GM23338 (cell line): Measurements from ENCODE around the gene MYO19. TPM values are rescaled to one million over a fixed set of nuclear protein-coding genes. Genes with fewer than 3 reads are reported as not detected.

Source experiments
- ATAC-seq: fragments of 200-7000 bp; cut with Tn5 transposase; 3 replicates; pipeline ENCODE4 v1.9.1; 2020
- DNase-seq: peaks from one replicate; pipeline ENCODE4 v3.0.0-alpha.2; 2015; ENCODE audit warnings: low spot score
- H2AFZ ChIP-seq: fragments of 200-600 bp; sonication (generic); 2 replicates; pipeline ENCODE4 v1.8.0; 2016; ENCODE audit warnings: antibody characterized with exemption, mild to moderate bottlenecking, moderate library complexity
- H3F3A ChIP-seq: fragments of 200-600 bp; sonication (generic); replicated peaks from 2 replicates; pipeline ENCODE4 v1.8.0; 2017; ENCODE audit warnings: antibody characterized with exemption, mixed run types, low read depth
- H3K27ac ChIP-seq: fragments of 200-600 bp; sonication (generic); 2 replicates; pipeline ENCODE4 v1.6.1; 2016; ENCODE audit warnings: low read depth
- H3K27me3 ChIP-seq: fragments of 200-600 bp; sonication (generic); 2 replicates; pipeline ENCODE4 v1.8.0; 2016; ENCODE audit warnings: mild to moderate bottlenecking, mixed run types, moderate library complexity; ENCODE audit not compliant: insufficient read depth
- H3K36me3 ChIP-seq: fragments of 200-600 bp; sonication (generic); 2 replicates; pipeline ENCODE4 v1.8.0; 2016; ENCODE audit warnings: mild to moderate bottlenecking; ENCODE audit not compliant: insufficient read depth
- H3K4me1 ChIP-seq: fragments of 200-600 bp; sonication (generic); 2 replicates; pipeline ENCODE4 v1.8.0; 2016; ENCODE audit warnings: mild to moderate bottlenecking, moderate library complexity; ENCODE audit not compliant: insufficient read depth
- H3K4me2 ChIP-seq: fragments of 200-600 bp; sonication (generic); 2 replicates; pipeline ENCODE4 v1.7.1; 2017; ENCODE audit warnings: mixed run types
- H3K4me3 ChIP-seq: fragments of 200-600 bp; sonication (generic); 2 replicates; pipeline ENCODE4 v1.6.1; 2016; ENCODE audit warnings: mixed run types
- H3K79me2 ChIP-seq: fragments of 200-600 bp; sonication (generic); replicated peaks from 2 replicates; pipeline ENCODE4 v1.8.0; 2017; ENCODE audit warnings: mild to moderate bottlenecking; ENCODE audit not compliant: insufficient read depth
- H3K9me2 ChIP-seq: fragments of 200-600 bp; sonication (generic); 2 replicates; pipeline ENCODE4 v1.8.0; 2017; ENCODE audit not compliant: insufficient read depth
- H4K20me1 ChIP-seq: fragments of 200-600 bp; sonication (generic); replicated peaks from 2 replicates; pipeline ENCODE4 v1.8.0; 2017; ENCODE audit warnings: mild to moderate bottlenecking; ENCODE audit not compliant: insufficient read depth
- H3K27ac Mint-ChIP-seq: 2 replicates; pipeline ENCODE4 v1.8.0; 2020; ENCODE audit warnings: inconsistent platforms, mild to moderate bottlenecking, moderate library complexity, mixed read lengths
- H3K27me3 Mint-ChIP-seq: 3 replicates; pipeline ENCODE4 v1.8.0; 2022; ENCODE audit warnings: low read depth, mild to moderate bottlenecking, moderate library complexity, mixed read lengths, inconsistent platforms; ENCODE audit not compliant: insufficient read depth, poor library complexity
- H3K36me3 Mint-ChIP-seq: 3 replicates; pipeline ENCODE4 v1.8.0; 2021; ENCODE audit warnings: low read depth, mild to moderate bottlenecking, inconsistent platforms, moderate library complexity, mixed read lengths
- H3K4me1 Mint-ChIP-seq: 3 replicates; pipeline ENCODE4 v1.8.0; 2020; ENCODE audit warnings: mild to moderate bottlenecking, inconsistent platforms, mixed read lengths
- H3K4me3 Mint-ChIP-seq: 3 replicates; pipeline ENCODE4 v1.8.0; 2021; ENCODE audit warnings: moderate library complexity, mild to moderate bottlenecking, inconsistent platforms, mixed read lengths
- H3K9me3 Mint-ChIP-seq: 3 replicates; pipeline ENCODE4 v1.8.0; 2020; ENCODE audit warnings: moderate library complexity, mild to moderate bottlenecking, inconsistent platforms, mixed read lengths
- CREB1 ChIP-seq: fragments of 250-450 bp; sonication (Bioruptor Pico); IDR thresholded peaks from 2 replicates; pipeline ENCODE4 v1.5.0; 2020; ENCODE audit warnings: low read depth, mild to moderate bottlenecking, moderate library complexity
- EZH2 ChIP-seq: fragments of 200-600 bp; sonication (generic); IDR thresholded peaks from one replicate; pipeline ENCODE4 v1.8.0; 2017; ENCODE audit warnings: antibody characterized with exemption, mild to moderate bottlenecking, low read depth; ENCODE audit not compliant: unreplicated experiment
- EZH2phosphoT487 ChIP-seq: fragments of 200-600 bp; sonication (generic); IDR thresholded peaks from one replicate; pipeline ENCODE4 v1.8.1; 2018; ENCODE audit warnings: antibody characterized with exemption; ENCODE audit not compliant: unreplicated experiment
- JUNB ChIP-seq: IDR thresholded peaks from one replicate; pipeline ENCODE4 v1.6.1; 2016; ENCODE audit warnings: antibody characterized with exemption; ENCODE audit not compliant: unreplicated experiment
- NANOG ChIP-seq: IDR thresholded peaks from 2 replicates; pipeline ENCODE4 v1.6.1; 2016; ENCODE audit warnings: antibody characterized with exemption, borderline replicate concordance
- STAT1 ChIP-seq: IDR thresholded peaks from one replicate; pipeline ENCODE4 v1.6.1; 2016; ENCODE audit warnings: antibody characterized with exemption; ENCODE audit not compliant: unreplicated experiment
- ZNF114 ChIP-seq: fragments of 250-450 bp; sonication (Bioruptor Pico); IDR thresholded peaks from 2 replicates; pipeline ENCODE4 v1.5.0; 2020; ENCODE audit warnings: mild to moderate bottlenecking, moderate library complexity
- polyA plus RNA-seq: library from polyadenylated mRNA; unstranded; fragments of >200 nt; fragmentation: Nextera tagmentation; extraction: Ambion mirVana; gene quantifications from 2 replicates; pipeline ENCODE4 v1.2.1, GENCODE V29; 2016
- total RNA-seq: library from RNA; depleted of rRNA; stranded (reverse); fragments of >200 nt; shearing (Covaris generic); gene quantifications from 2 replicates; pipeline ENCODE4 v1.2.3, GENCODE V29; 2014
- TF ChIP-seq, protein P1 (sequence below): IDR thresholded peaks from 2 replicates; pipeline ENCODE4 v1.6.1; 2016; ENCODE audit warnings: antibody characterized with exemption
- TF ChIP-seq, protein P2 (sequence below): fragments of 250-450 bp; sonication (Bioruptor Pico); IDR thresholded peaks from 2 replicates; pipeline ENCODE4 v1.5.0; 2020; ENCODE audit warnings: mild to moderate bottlenecking, moderate library complexity
- TF ChIP-seq, protein P3 (sequence below): IDR thresholded peaks from one replicate; pipeline ENCODE4 v1.6.1; 2018; ENCODE audit warnings: antibody characterized with exemption; ENCODE audit not compliant: unreplicated experiment

Gene MYO19
- total and polyA plus RNA-seq, 2 experiments from 2014 or later: 37.9 to 150 TPM

DNA sequence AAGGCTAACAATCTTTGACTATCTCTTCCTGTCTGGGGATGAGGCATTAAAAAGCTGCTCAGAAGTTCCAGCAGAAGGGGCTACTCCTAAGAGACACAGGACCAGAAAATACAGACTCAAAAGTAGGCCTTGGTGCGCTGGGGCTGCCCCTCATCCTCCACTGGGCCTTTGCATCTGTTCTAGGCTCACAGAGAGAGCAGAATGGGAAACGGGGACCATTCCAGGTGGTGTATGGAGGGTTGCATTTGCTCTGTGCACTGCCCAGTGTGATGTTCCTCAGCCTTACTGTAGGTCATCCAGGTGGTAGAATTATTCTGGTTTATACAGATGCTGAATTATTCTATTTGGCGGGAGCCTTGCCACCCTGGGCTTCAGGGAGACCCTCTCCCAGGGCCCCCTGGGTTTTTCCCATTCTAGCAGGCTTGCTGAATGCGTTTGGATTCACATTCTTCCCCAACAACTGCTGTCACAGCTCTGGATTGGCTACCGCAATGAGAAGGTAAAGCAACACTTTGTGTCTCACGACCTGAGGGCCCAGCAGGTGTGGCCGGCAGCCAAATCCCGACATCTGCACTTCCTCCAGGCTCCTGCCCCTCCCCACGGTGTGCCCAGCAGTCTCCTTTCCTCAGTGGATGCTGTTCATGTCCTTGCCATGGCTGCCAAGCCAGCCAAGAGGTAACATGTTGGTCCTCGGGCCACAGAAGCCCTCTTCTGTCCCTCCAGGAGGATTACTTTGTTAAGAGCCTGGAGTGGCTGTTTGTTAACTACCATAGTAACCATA lies 73.1 kb downstream of the MYO19 start:
- DNase-seq: no peak
- Mint-ChIP-seq H3K9me3 (peaks cover 3% of the 10 kb centered on the region; the same call in 1 of the 3 replicates), H3K4me3 (no peak overlapping the region), H3K4me1 (no peaks in the 10 kb centered on the region; the same call in 2 of the 3 replicates), H3K36me3 (no peaks in the 10 kb centered on the region), H3K27ac (no peak overlapping the region), H3K27me3 (peaks cover 27% of the 10 kb centered on the region)
- Histone ChIP-seq H3K4me1 (no peaks in the 10 kb centered on the region), H3K27ac (no peak overlapping the region), H3K4me2 (no peak overlapping the region), H2AFZ (no peak overlapping the region), H3F3A (no peaks in the 10 kb centered on the region), H3K9me2 (0 out of 2 replicates have a peak, but pooled peaks cover 4% of the 10 kb centered on the region), H3K79me2 (no peaks in the 10 kb centered on the region), H3K36me3 (no peaks in the 10 kb centered on the region), H3K4me3 (no peak overlapping the region), H4K20me1 (0 out of 2 replicates have a peak, but pooled peaks cover 3% of the 10 kb centered on the region), H3K27me3 (peaks cover 31% of the 10 kb centered on the region)
- ATAC-seq: no peak
- TF ChIP-seq STAT1: no peak
- no peak for TF ChIP-seq NANOG
- TF ChIP-seq CREB1 (CRISPR knock-in tag): no peak
- TF ChIP-seq, protein P1, sequence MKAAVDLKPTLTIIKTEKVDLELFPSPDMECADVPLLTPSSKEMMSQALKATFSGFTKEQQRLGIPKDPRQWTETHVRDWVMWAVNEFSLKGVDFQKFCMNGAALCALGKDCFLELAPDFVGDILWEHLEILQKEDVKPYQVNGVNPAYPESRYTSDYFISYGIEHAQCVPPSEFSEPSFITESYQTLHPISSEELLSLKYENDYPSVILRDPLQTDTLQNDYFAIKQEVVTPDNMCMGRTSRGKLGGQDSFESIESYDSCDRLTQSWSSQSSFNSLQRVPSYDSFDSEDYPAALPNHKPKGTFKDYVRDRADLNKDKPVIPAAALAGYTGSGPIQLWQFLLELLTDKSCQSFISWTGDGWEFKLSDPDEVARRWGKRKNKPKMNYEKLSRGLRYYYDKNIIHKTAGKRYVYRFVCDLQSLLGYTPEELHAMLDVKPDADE: no peak
- TF ChIP-seq EZH2: no peak
- TF ChIP-seq, protein P2, sequence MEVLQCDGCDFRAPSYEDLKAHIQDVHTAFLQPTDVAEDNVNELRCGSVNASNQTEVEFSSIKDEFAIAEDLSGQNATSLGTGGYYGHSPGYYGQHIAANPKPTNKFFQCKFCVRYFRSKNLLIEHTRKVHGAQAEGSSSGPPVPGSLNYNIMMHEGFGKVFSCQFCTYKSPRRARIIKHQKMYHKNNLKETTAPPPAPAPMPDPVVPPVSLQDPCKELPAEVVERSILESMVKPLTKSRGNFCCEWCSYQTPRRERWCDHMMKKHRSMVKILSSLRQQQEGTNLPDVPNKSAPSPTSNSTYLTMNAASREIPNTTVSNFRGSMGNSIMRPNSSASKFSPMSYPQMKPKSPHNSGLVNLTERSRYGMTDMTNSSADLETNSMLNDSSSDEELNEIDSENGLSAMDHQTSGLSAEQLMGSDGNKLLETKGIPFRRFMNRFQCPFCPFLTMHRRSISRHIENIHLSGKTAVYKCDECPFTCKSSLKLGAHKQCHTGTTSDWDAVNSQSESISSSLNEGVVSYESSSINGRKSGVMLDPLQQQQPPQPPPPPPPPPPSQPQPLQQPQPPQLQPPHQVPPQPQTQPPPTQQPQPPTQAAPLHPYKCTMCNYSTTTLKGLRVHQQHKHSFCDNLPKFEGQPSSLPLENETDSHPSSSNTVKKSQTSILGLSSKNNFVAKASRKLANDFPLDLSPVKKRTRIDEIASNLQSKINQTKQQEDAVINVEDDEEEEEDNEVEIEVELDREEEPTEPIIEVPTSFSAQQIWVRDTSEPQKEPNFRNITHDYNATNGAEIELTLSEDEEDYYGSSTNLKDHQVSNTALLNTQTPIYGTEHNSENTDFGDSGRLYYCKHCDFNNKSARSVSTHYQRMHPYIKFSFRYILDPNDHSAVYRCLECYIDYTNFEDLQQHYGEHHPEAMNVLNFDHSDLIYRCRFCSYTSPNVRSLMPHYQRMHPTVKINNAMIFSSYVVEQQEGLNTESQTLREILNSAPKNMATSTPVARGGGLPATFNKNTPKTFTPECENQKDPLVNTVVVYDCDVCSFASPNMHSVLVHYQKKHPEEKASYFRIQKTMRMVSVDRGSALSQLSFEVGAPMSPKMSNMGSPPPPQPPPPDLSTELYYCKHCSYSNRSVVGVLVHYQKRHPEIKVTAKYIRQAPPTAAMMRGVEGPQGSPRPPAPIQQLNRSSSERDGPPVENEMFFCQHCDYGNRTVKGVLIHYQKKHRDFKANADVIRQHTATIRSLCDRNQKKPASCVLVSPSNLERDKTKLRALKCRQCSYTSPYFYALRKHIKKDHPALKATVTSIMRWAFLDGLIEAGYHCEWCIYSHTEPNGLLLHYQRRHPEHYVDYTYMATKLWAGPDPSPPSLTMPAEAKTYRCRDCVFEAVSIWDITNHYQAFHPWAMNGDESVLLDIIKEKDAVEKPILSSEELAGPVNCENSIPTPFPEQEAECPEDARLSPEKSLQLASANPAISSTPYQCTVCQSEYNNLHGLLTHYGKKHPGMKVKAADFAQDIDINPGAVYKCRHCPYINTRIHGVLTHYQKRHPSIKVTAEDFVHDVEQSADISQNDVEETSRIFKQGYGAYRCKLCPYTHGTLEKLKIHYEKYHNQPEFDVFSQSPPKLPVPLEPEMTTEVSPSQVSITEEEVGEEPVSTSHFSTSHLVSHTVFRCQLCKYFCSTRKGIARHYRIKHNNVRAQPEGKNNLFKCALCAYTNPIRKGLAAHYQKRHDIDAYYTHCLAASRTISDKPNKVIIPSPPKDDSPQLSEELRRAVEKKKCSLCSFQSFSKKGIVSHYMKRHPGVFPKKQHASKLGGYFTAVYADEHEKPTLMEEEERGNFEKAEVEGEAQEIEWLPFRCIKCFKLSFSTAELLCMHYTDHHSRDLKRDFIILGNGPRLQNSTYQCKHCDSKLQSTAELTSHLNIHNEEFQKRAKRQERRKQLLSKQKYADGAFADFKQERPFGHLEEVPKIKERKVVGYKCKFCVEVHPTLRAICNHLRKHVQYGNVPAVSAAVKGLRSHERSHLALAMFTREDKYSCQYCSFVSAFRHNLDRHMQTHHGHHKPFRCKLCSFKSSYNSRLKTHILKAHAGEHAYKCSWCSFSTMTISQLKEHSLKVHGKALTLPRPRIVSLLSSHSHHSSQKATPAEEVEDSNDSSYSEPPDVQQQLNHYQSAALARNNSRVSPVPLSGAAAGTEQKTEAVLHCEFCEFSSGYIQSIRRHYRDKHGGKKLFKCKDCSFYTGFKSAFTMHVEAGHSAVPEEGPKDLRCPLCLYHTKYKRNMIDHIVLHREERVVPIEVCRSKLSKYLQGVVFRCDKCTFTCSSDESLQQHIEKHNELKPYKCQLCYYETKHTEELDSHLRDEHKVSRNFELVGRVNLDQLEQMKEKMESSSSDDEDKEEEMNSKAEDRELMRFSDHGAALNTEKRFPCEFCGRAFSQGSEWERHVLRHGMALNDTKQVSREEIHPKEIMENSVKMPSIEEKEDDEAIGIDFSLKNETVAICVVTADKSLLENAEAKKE (CRISPR knock-in tag): no peak
- TF ChIP-seq JUNB: no peak
- TF ChIP-seq, protein P3, sequence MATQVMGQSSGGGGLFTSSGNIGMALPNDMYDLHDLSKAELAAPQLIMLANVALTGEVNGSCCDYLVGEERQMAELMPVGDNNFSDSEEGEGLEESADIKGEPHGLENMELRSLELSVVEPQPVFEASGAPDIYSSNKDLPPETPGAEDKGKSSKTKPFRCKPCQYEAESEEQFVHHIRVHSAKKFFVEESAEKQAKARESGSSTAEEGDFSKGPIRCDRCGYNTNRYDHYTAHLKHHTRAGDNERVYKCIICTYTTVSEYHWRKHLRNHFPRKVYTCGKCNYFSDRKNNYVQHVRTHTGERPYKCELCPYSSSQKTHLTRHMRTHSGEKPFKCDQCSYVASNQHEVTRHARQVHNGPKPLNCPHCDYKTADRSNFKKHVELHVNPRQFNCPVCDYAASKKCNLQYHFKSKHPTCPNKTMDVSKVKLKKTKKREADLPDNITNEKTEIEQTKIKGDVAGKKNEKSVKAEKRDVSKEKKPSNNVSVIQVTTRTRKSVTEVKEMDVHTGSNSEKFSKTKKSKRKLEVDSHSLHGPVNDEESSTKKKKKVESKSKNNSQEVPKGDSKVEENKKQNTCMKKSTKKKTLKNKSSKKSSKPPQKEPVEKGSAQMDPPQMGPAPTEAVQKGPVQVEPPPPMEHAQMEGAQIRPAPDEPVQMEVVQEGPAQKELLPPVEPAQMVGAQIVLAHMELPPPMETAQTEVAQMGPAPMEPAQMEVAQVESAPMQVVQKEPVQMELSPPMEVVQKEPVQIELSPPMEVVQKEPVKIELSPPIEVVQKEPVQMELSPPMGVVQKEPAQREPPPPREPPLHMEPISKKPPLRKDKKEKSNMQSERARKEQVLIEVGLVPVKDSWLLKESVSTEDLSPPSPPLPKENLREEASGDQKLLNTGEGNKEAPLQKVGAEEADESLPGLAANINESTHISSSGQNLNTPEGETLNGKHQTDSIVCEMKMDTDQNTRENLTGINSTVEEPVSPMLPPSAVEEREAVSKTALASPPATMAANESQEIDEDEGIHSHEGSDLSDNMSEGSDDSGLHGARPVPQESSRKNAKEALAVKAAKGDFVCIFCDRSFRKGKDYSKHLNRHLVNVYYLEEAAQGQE: no peak
- no peak for TF ChIP-seq EZH2phosphoT487
- no peak for TF ChIP-seq ZNF114 (CRISPR knock-in tag)
